PC-9 (cell line): ENCODE data around the gene ADAMTS2. TPM values are rescaled to one million over a fixed set of nuclear protein-coding genes. Genes with fewer than 3 reads are reported as not detected.

Experiments
- BruUV-seq: library from RNA; stranded (reverse); fragments of 400-500 nt; replicated peaks from 2 replicates; lab custom pipeline; 2021; lab: Mats Ljungman, UMichigan
- CTCF ChIA-PET: fragments of 300-600 bp; sonication (Branson Sonifier 250); formaldehyde crosslinking; loops from one replicate; lab custom pipeline; 2022; ENCODE audit warnings: antibody characterized with exemption; lab: Charles Lee
- POLR2A ChIA-PET: fragments of 300-600 bp; sonication (Branson Sonifier 250); formaldehyde crosslinking; loops from one replicate; lab custom pipeline; 2022; ENCODE audit warnings: antibody characterized with exemption; ENCODE audit not compliant: unreplicated experiment; lab: Charles Lee
- DNase-seq, 2 experiments: peaks; one replicate each; pipeline versions ENCODE4 v3.0.0 to v3.0.0-alpha.2; 2015 to 2022; ENCODE audit warnings: mixed read lengths in 1 of 2
- H2AFZ ChIP-seq: fragments of 200-600 bp; sonication (generic); 2 replicates; pipeline ENCODE4 v1.8.1; 2017; ENCODE audit warnings: antibody characterized with exemption
- H3F3A ChIP-seq: fragments of 200-600 bp; sonication (generic); 2 replicates; pipeline ENCODE4 v1.8.1; 2017; ENCODE audit warnings: antibody characterized with exemption, mild to moderate bottlenecking, low read depth; ENCODE audit not compliant: insufficient read depth
- H3K27ac ChIP-seq: fragments of 200-600 bp; sonication (generic); 2 replicates; pipeline ENCODE4 v1.6.1; 2016; ENCODE audit warnings: mixed run types
- H3K27me3 ChIP-seq: fragments of 200-600 bp; sonication (generic); 2 replicates; pipeline ENCODE4 v1.6.1; 2016; ENCODE audit warnings: low read depth, mixed run types; ENCODE audit not compliant: insufficient read depth
- H3K36me3 ChIP-seq: fragments of 200-600 bp; sonication (generic); 2 replicates; pipeline ENCODE4 v1.6.1; 2016; ENCODE audit warnings: low read depth, mixed run types
- H3K4me1 ChIP-seq: fragments of 200-600 bp; sonication (generic); replicated peaks from 2 replicates; pipeline ENCODE4 v1.6.1; 2016; ENCODE audit warnings: mixed run types; ENCODE audit not compliant: insufficient read depth
- H3K4me2 ChIP-seq: fragments of 200-600 bp; sonication (generic); 2 replicates; pipeline ENCODE4 v1.6.1; 2017; ENCODE audit warnings: mixed run types
- H3K4me3 ChIP-seq: fragments of 200-600 bp; sonication (generic); 2 replicates; pipeline ENCODE4 v1.6.1; 2016; ENCODE audit warnings: mixed run types
- H3K79me2 ChIP-seq: fragments of 200-600 bp; sonication (generic); 2 replicates; pipeline ENCODE4 v1.6.1; 2017; ENCODE audit warnings: low read depth, mixed run types
- H3K9me2 ChIP-seq: fragments of 200-600 bp; sonication (generic); 2 replicates; pipeline ENCODE4 v1.8.1; 2017; ENCODE audit warnings: mild to moderate bottlenecking; ENCODE audit not compliant: insufficient read depth
- H3K9me3 ChIP-seq: fragments of 200-600 bp; sonication (generic); 2 replicates; pipeline ENCODE4 v1.8.1; 2016; ENCODE audit warnings: low read depth; ENCODE audit not compliant: insufficient read depth
- H4K20me1 ChIP-seq: fragments of 200-600 bp; sonication (generic); 2 replicates; pipeline ENCODE4 v1.8.1; 2017; ENCODE audit not compliant: insufficient read depth
- EZH2 ChIP-seq: fragments of 200-600 bp; sonication (generic); IDR thresholded peaks from 2 replicates; pipeline ENCODE4 v1.8.0; 2017; ENCODE audit warnings: antibody characterized with exemption, low read depth
- intact Hi-C: fragments of 100-400 bp; cut with micrococcal nuclease; formaldehyde crosslinking; loops from one replicate; pipeline ENCODE4 v1.10.0; 2022; ENCODE audit not compliant: unreplicated experiment
- total RNA-seq: library from RNA; stranded (reverse); gene quantifications from 2 replicates; pipeline ENCODE4 v1.2.3, GENCODE V29; 2021
- TF ChIP-seq, protein P1 (sequence below): fragments of 200-600 bp; sonication (generic); conservative IDR thresholded peaks from 2 replicates; pipeline ENCODE4 v1.6.1; 2017; ENCODE audit warnings: mixed run types, antibody characterized with exemption, mild to moderate bottlenecking, moderate library complexity

ADAMTS2 gene
- total RNA-seq, 1 experiment from 2014 or later: not detected

DNA sequence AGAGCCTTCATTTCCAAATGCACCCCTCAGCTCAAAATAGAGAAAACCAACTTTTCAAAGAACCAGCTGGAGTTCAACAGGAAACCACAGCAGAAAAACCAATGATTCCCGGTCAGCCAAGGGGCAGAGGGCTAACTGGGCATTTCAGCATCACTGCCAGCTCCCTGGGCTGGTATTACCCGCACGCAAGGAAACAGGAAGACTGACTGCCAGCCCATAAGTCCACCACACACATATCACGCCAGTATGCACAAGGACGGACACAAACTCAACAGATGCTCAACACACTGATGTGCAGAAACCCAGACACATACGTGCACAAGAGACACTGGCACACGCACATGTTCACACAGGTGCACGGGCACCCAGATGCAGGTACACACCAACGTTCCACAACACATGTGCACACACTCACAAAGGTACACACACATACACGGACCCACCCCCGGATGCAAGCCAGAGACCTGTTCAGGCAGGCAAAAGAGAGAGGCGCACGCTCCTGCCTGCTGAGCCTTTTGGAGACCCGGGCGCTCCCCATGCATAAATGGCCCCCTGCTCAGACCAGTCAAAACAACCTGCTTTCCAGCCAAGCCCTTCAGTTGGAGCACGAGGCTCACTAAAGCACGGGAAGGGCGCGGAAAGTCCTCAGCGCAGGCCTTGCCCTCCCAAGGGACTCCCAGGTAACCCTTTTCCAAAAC, 2.1 kb downstream of the ADAMTS2 start:
- ChIA-PET POLR2A (no interaction called here), CTCF (no interaction called here)
- H3K9me2 ChIP-seq: no peaks in the 10 kb centered on the region
- no peak overlapping the region for H3K4me3 ChIP-seq
- H3K9me3 ChIP-seq: no peaks in the 10 kb centered on the region
- intact Hi-C loops: no loop called here
- H3K27me3 ChIP-seq: peaks cover 73% of the 10 kb centered on the region
- no peaks in the 10 kb centered on the region for H3K79me2 ChIP-seq
- no peaks in the 10 kb centered on the region for H3K4me1 ChIP-seq
- no TSS peak for BruUV-seq
- H3K4me2 ChIP-seq: no peak overlapping the region
- no peaks in the 10 kb centered on the region for H3K36me3 ChIP-seq
- TF ChIP-seq, protein P1, sequence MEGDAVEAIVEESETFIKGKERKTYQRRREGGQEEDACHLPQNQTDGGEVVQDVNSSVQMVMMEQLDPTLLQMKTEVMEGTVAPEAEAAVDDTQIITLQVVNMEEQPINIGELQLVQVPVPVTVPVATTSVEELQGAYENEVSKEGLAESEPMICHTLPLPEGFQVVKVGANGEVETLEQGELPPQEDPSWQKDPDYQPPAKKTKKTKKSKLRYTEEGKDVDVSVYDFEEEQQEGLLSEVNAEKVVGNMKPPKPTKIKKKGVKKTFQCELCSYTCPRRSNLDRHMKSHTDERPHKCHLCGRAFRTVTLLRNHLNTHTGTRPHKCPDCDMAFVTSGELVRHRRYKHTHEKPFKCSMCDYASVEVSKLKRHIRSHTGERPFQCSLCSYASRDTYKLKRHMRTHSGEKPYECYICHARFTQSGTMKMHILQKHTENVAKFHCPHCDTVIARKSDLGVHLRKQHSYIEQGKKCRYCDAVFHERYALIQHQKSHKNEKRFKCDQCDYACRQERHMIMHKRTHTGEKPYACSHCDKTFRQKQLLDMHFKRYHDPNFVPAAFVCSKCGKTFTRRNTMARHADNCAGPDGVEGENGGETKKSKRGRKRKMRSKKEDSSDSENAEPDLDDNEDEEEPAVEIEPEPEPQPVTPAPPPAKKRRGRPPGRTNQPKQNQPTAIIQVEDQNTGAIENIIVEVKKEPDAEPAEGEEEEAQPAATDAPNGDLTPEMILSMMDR: no peak
- TF ChIP-seq EZH2: no peak
- no peaks in the 10 kb centered on the region for H4K20me1 ChIP-seq
- H2AFZ ChIP-seq: no peak overlapping the region
- H3F3A ChIP-seq: no peaks in the 10 kb centered on the region
- H3K27ac ChIP-seq: no peak overlapping the region
- no peak for DNase-seq

DNA sequence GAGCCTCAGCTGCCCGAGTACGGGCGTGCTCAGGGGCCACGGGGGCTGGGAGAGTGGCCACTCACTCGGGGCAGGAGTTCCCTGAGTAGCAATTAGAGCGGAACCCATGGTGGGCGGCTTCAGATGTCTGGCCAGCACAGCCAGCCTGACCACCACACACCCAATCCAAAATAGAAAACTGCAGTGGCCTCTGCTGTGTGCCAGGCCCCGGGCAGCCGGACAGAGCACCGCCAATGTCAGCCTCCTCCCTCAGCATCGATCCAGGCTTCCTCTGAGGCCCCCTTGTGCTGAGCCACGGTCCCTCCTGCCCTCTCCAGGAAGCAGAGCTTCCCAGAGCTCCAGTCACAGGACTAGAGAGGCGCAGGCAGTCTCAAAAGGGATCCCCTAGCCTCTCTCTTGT, 2.7 kb downstream of the ADAMTS2 start:
- Histone ChIP-seq H2AFZ (no peak overlapping the region), H3K9me3 (no peaks in the 10 kb centered on the region), H3K4me2 (no peak overlapping the region), H3K4me1 (no peaks in the 10 kb centered on the region), H3K27me3 (peaks cover 73% of the 10 kb centered on the region), H3K27ac (no peak overlapping the region), H3K36me3 (no peaks in the 10 kb centered on the region), H3K79me2 (no peaks in the 10 kb centered on the region), H4K20me1 (no peaks in the 10 kb centered on the region), H3F3A (no peaks in the 10 kb centered on the region), H3K4me3 (no peak overlapping the region), H3K9me2 (no peaks in the 10 kb centered on the region)
- POLR2A ChIA-PET: no interaction called here
- DNase-seq: no peak
- BruUV-seq: no TSS peak
- CTCF ChIA-PET: no interaction called here
- no peak for TF ChIP-seq EZH2
- TF ChIP-seq, protein P1: no peak
- intact Hi-C loops: no loop called here

DNA sequence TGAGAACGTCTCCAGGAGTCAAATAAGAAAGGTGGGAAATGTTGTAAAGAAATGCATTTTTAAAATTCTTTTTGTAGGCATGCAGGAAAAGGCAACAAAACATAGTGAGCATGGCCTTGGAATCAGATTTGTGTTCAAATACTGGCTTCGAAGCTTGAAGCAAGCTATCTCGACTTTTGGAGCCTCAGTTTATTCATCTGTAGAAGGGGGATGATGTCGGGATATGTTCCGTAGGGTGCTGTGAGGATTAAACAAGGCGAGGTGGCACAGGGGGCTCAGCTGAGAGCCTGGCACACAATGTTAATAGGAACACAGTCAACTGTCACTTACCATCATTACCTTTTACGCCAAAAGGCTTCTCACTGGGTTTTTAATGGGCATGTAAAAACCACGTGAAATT, 4.8 kb downstream of the ADAMTS2 start:
- H3K4me3 ChIP-seq: no peak overlapping the region

More for the DNA sequence above, 4.8 kb downstream of the ADAMTS2 start:
- no peaks in the 10 kb centered on the region for H3K4me1 ChIP-seq
- TF ChIP-seq EZH2: no peak
- TF ChIP-seq, protein P1: no peak
- DNase-seq: no peak
- CTCF ChIA-PET: no interaction called here
- H3K4me2 ChIP-seq: no peak overlapping the region
- no TSS peak for BruUV-seq
- no peak overlapping the region for H3K27ac ChIP-seq
- no peaks in the 10 kb centered on the region for H3K9me3 ChIP-seq
- H3K27me3 ChIP-seq: peaks cover 78% of the 10 kb centered on the region
- no peaks in the 10 kb centered on the region for H4K20me1 ChIP-seq
- no peak overlapping the region for H2AFZ ChIP-seq
- POLR2A ChIA-PET: no interaction called here
- intact Hi-C loops: no loop called here
- no peaks in the 10 kb centered on the region for H3K9me2 ChIP-seq
- no peaks in the 10 kb centered on the region for H3F3A ChIP-seq
- H3K36me3 ChIP-seq: no peaks in the 10 kb centered on the region
- H3K79me2 ChIP-seq: no peaks in the 10 kb centered on the region
